SK-N-SH treated with all-trans-retinoic acid at 6 μM for 48 hours (cell line): ENCODE measurements around the gene C3orf49.
A peak's percentile ranks its signal among the peaks of the same experiment; 100 is the strongest.

Experiments used
- ATAC-seq: fragments of 200-7000 bp; cut with Tn5 transposase; 3 replicates; pipeline ENCODE4 v1.9.1; 2020; ENCODE audit warnings: mild to moderate bottlenecking, moderate library complexity
- ARNTL ChIP-seq: fragments of 450-650 bp; formaldehyde crosslinking; IDR thresholded peaks from 2 replicates; pipeline ENCODE4 v1.5.0; 2020; ENCODE audit warnings: low read depth, mild to moderate bottlenecking, moderate library complexity, borderline replicate concordance
- BACH2 ChIP-seq: fragments of 250-450 bp; sonication (Bioruptor Pico); IDR thresholded peaks from 2 replicates; pipeline ENCODE4 v1.9.0; 2021; ENCODE audit warnings: mild to moderate bottlenecking, borderline replicate concordance
- ESRRG ChIP-seq: fragments of 250-450 bp; sonication (Bioruptor Pico); IDR thresholded peaks from 2 replicates; pipeline ENCODE4 v1.6.1; 2021; ENCODE audit warnings: mild to moderate bottlenecking
- GLIS3 ChIP-seq: fragments of 250-450 bp; sonication (Bioruptor Pico); IDR thresholded peaks from 2 replicates; pipeline ENCODE4 v1.5.0; 2020; ENCODE audit warnings: mild to moderate bottlenecking, moderate library complexity
- ISL1 ChIP-seq: fragments of 250-450 bp; sonication (Bioruptor Pico); IDR thresholded peaks from 2 replicates; pipeline ENCODE4 v2.1.2; 2022; ENCODE audit warnings: mild to moderate bottlenecking, moderate library complexity
- OSR1 ChIP-seq: fragments of 250-450 bp; sonication (Bioruptor Pico); IDR thresholded peaks from 2 replicates; pipeline ENCODE4 v1.8.0; 2022; ENCODE audit warnings: moderate library complexity, mild to moderate bottlenecking, inconsistent platforms
- RARB ChIP-seq: fragments of 250-450 bp; sonication (Bioruptor Pico); IDR thresholded peaks from 2 replicates; pipeline ENCODE4 v1.8.0; 2021; ENCODE audit warnings: mild to moderate bottlenecking, moderate library complexity
- SNAI2 ChIP-seq: fragments of 250-450 bp; sonication (Bioruptor Pico); IDR thresholded peaks from 2 replicates; pipeline ENCODE4 v1.5.0; 2020; ENCODE audit warnings: mild to moderate bottlenecking, moderate library complexity
- TCF4 ChIP-seq: fragments of 250-450 bp; sonication (Bioruptor Pico); IDR thresholded peaks from 2 replicates; pipeline ENCODE4 v1.8.0; 2021; ENCODE audit warnings: mild to moderate bottlenecking, moderate library complexity, borderline replicate concordance
- TOX ChIP-seq: fragments of 250-450 bp; sonication (Bioruptor Pico); IDR thresholded peaks from 2 replicates; pipeline ENCODE4 v1.8.0; 2021; ENCODE audit warnings: mild to moderate bottlenecking, moderate library complexity, borderline replicate concordance
- ZC3H10 ChIP-seq: fragments of 250-450 bp; sonication (Bioruptor Pico); IDR thresholded peaks from 2 replicates; pipeline ENCODE4 v1.5.1; 2021; ENCODE audit warnings: mild to moderate bottlenecking, moderate library complexity
- ZFP3 ChIP-seq: fragments of 250-450 bp; sonication (Bioruptor Pico); IDR thresholded peaks from 2 replicates; pipeline ENCODE4 v1.5.0; 2020; ENCODE audit warnings: mild to moderate bottlenecking, moderate library complexity
- ZFP30 ChIP-seq: fragments of 450-650 bp; formaldehyde crosslinking; IDR thresholded peaks from 2 replicates; pipeline ENCODE4 v1.5.0; 2022; ENCODE audit warnings: mild to moderate bottlenecking, moderate library complexity
- ZNF565 ChIP-seq: fragments of 450-650 bp; formaldehyde crosslinking; conservative IDR thresholded peaks from 2 replicates; pipeline ENCODE4 v1.5.0; 2020; ENCODE audit warnings: low read depth, mild to moderate bottlenecking, moderate library complexity
- ZNF70 ChIP-seq: fragments of 450-650 bp; formaldehyde crosslinking; IDR thresholded peaks from 2 replicates; pipeline ENCODE4 v1.5.0; 2020; ENCODE audit warnings: mild to moderate bottlenecking, moderate library complexity
- ZNF8 ChIP-seq: fragments of 450-650 bp; formaldehyde crosslinking; IDR thresholded peaks from 2 replicates; pipeline ENCODE4 v1.5.0; 2020; ENCODE audit warnings: mild to moderate bottlenecking, moderate library complexity
- TF ChIP-seq, protein P1 (sequence below): fragments of 250-450 bp; sonication (Bioruptor Pico); IDR thresholded peaks from 2 replicates; pipeline ENCODE4 v1.5.0; 2020; ENCODE audit warnings: mild to moderate bottlenecking, moderate library complexity
- TF ChIP-seq, protein P2 (sequence below): fragments of 250-450 bp; sonication (Bioruptor Pico); IDR thresholded peaks from 2 replicates; pipeline ENCODE4 v1.8.0; 2020; ENCODE audit warnings: mild to moderate bottlenecking, moderate library complexity, borderline replicate concordance
- TF ChIP-seq, protein P3 (sequence below): fragments of 250-450 bp; sonication (Bioruptor Pico); IDR thresholded peaks from 2 replicates; pipeline ENCODE4 v1.5.1; 2020; ENCODE audit warnings: low read depth, mild to moderate bottlenecking, moderate library complexity
- TF ChIP-seq, protein P4 (sequence below): fragments of 250-450 bp; sonication (Bioruptor Pico); IDR thresholded peaks from 2 replicates; pipeline ENCODE4 v1.8.0; 2021; ENCODE audit warnings: low read depth, mild to moderate bottlenecking, moderate library complexity, borderline replicate concordance
- TF ChIP-seq, protein P5 (sequence below): fragments of 250-450 bp; sonication (Bioruptor Pico); IDR thresholded peaks from 2 replicates; pipeline ENCODE4 v1.5.1; 2021; ENCODE audit warnings: mild to moderate bottlenecking, moderate library complexity

C3orf49 gene

DNA sequence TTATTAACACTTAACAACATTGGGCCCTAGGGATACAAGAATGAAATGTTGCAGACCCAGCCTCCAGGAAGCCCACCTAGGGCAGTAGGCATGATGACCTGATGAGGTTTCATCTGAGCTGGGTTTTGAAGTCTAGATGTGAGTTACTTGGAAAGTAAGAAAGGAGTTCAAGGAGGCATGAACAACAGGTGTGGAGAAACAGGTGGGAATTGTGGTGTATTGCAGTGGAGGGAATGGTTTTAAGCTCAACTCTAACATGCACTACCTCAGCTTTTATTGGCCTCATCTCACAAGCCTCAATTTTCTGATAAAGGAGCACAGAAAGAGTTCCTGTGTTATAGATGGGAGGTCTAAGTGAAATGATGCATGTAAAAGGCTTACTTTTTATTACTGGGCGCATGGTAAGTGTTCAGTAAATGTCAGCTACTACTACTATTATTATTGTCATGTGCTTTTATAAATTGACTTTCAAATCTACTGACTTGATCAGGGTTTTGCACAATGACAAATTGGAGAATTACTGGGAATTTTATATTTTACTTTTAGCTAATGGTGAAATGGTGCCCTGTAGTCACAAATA is 73.8 kb downstream of the C3orf49 start (continued):
- TF ChIP-seq, protein P1, sequence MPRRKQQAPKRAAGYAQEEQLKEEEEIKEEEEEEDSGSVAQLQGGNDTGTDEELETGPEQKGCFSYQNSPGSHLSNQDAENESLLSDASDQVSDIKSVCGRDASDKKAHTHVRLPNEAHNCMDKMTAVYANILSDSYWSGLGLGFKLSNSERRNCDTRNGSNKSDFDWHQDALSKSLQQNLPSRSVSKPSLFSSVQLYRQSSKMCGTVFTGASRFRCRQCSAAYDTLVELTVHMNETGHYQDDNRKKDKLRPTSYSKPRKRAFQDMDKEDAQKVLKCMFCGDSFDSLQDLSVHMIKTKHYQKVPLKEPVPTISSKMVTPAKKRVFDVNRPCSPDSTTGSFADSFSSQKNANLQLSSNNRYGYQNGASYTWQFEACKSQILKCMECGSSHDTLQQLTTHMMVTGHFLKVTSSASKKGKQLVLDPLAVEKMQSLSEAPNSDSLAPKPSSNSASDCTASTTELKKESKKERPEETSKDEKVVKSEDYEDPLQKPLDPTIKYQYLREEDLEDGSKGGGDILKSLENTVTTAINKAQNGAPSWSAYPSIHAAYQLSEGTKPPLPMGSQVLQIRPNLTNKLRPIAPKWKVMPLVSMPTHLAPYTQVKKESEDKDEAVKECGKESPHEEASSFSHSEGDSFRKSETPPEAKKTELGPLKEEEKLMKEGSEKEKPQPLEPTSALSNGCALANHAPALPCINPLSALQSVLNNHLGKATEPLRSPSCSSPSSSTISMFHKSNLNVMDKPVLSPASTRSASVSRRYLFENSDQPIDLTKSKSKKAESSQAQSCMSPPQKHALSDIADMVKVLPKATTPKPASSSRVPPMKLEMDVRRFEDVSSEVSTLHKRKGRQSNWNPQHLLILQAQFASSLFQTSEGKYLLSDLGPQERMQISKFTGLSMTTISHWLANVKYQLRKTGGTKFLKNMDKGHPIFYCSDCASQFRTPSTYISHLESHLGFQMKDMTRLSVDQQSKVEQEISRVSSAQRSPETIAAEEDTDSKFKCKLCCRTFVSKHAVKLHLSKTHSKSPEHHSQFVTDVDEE: no peak
- TF ChIP-seq ZNF8 (CRISPR knock-in tag): no peak
- TF ChIP-seq, protein P2, sequence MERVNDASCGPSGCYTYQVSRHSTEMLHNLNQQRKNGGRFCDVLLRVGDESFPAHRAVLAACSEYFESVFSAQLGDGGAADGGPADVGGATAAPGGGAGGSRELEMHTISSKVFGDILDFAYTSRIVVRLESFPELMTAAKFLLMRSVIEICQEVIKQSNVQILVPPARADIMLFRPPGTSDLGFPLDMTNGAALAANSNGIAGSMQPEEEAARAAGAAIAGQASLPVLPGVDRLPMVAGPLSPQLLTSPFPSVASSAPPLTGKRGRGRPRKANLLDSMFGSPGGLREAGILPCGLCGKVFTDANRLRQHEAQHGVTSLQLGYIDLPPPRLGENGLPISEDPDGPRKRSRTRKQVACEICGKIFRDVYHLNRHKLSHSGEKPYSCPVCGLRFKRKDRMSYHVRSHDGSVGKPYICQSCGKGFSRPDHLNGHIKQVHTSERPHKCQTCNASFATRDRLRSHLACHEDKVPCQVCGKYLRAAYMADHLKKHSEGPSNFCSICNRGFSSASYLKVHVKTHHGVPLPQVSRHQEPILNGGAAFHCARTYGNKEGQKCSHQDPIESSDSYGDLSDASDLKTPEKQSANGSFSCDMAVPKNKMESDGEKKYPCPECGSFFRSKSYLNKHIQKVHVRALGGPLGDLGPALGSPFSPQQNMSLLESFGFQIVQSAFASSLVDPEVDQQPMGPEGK (CRISPR knock-in tag): no peak
- TF ChIP-seq TOX (CRISPR knock-in tag): no peak

DNA sequence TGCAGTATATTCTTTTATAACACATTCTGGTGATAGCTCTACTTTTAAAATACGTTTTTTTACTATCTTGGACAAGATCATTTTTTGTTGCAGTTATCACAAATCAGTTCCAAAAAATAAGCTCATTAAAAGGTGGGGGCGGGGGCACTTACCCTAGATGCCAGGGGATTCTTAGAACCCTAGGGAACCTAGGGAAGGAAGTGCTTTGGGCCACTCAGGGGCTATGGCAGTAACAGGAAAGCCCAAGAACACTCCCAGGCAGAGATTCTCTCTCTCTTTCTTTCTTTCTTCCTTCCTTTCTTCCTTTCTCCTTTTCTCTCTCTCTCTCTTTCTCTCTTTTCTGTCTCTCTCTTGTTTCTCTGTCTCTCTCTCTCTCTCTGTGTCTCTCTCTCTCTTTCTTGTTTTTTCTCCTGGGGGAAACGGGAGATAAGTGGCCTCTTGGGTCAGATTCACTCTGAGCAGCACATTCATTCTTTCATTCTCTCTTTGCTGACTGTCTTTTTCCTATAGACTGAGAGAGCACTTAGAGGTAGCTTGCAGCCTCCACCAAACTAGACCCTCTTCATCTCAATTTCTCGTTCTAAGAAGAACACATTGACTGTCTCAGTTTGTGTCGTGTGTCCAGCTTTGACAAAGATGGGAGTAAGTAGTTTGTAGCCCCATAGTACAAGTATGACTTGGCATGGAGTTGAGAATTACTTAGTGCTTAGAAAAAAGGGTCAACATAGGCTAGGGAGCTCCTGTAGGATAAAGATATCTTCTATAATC is 76.5 kb downstream of the C3orf49 start:
- no peak for TF ChIP-seq ZC3H10
- no peak for TF ChIP-seq TCF4 (CRISPR knock-in tag)
- TF ChIP-seq, protein P1: no peak
- no peak for TF ChIP-seq TOX (CRISPR knock-in tag)
- TF ChIP-seq ARNTL (CRISPR knock-in tag): no peak
- no peak for TF ChIP-seq ZFP30
- TF ChIP-seq ZNF565 (CRISPR knock-in tag): no peak
- TF ChIP-seq, protein P2 (CRISPR knock-in tag): no peak
- no peak for TF ChIP-seq BACH2
- no peak for TF ChIP-seq GLIS3 (CRISPR knock-in tag)
- TF ChIP-seq OSR1 (CRISPR knock-in tag): no peak
- TF ChIP-seq ISL1 (CRISPR knock-in tag): no peak
- ATAC-seq: no peak

DNA sequence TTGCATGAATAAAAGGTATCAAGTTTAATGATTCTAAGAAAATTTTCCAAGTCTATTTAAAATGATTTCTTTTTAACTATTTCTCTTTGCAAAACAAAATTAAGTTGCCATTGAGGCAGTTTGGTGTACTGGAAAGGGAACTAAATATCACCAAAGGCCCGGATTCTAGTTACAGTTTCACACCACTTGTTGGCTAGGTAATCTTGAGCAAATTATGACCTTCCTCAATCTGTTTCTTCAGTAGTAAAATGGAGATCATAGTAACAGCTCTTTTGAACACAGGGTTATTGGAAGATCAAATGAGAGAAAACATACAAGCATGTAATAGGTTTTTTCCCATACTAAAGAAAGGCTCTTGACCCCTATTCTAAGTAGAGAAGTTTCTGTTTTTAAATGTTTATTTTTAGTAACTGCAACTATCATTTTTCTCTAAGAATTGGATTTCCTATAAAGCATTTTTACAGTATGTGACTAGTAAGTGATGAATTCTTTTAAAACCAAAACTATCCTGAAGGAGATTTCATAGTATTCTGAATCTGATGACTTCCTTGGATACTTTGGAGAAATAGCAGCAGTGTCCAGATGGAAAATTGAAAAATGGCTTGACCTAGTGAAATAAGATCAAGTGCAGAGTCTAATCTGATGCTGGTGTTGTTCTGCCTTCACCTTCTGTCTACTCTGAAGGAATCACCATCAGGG is 77.4 kb downstream of the C3orf49 start:
- peak; percentile 33 for ATAC-seq
- TF ChIP-seq SNAI2 (CRISPR knock-in tag): no peak
- TF ChIP-seq ARNTL (CRISPR knock-in tag): no peak
- no peak for TF ChIP-seq OSR1 (CRISPR knock-in tag)
- TF ChIP-seq ISL1 (CRISPR knock-in tag): no peak
- TF ChIP-seq ZNF8 (CRISPR knock-in tag): no peak
- no peak for TF ChIP-seq GLIS3 (CRISPR knock-in tag)
- TF ChIP-seq ZFP3 (CRISPR knock-in tag): no peak
- TF ChIP-seq ESRRG (CRISPR knock-in tag): no peak
- TF ChIP-seq ZC3H10: no peak
- TF ChIP-seq, protein P3, sequence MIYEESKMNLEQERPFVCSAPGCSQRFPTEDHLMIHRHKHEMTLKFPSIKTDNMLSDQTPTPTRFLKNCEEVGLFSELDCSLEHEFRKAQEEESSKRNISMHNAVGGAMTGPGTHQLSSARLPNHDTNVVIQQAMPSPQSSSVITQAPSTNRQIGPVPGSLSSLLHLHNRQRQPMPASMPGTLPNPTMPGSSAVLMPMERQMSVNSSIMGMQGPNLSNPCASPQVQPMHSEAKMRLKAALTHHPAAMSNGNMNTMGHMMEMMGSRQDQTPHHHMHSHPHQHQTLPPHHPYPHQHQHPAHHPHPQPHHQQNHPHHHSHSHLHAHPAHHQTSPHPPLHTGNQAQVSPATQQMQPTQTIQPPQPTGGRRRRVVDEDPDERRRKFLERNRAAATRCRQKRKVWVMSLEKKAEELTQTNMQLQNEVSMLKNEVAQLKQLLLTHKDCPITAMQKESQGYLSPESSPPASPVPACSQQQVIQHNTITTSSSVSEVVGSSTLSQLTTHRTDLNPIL (CRISPR knock-in tag): no peak
- TF ChIP-seq BACH2: no peak
- no peak for TF ChIP-seq ZNF70
- no peak for TF ChIP-seq RARB (CRISPR knock-in tag)
- TF ChIP-seq, protein P4, sequence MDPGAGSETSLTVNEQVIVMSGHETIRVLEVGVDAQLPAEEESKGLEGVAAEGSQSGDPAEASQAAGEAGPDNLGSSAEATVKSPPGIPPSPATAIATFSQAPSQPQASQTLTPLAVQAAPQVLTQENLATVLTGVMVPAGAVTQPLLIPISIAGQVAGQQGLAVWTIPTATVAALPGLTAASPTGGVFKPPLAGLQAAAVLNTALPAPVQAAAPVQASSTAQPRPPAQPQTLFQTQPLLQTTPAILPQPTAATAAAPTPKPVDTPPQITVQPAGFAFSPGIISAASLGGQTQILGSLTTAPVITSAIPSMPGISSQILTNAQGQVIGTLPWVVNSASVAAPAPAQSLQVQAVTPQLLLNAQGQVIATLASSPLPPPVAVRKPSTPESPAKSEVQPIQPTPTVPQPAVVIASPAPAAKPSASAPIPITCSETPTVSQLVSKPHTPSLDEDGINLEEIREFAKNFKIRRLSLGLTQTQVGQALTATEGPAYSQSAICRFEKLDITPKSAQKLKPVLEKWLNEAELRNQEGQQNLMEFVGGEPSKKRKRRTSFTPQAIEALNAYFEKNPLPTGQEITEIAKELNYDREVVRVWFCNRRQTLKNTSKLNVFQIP: no peak
- TF ChIP-seq, protein P5, sequence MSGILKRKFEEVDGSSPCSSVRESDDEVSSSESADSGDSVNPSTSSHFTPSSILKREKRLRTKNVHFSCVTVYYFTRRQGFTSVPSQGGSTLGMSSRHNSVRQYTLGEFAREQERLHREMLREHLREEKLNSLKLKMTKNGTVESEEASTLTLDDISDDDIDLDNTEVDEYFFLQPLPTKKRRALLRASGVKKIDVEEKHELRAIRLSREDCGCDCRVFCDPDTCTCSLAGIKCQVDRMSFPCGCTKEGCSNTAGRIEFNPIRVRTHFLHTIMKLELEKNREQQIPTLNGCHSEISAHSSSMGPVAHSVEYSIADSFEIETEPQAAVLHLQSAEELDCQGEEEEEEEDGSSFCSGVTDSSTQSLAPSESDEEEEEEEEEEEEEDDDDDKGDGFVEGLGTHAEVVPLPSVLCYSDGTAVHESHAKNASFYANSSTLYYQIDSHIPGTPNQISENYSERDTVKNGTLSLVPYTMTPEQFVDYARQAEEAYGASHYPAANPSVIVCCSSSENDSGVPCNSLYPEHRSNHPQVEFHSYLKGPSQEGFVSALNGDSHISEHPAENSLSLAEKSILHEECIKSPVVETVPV (CRISPR knock-in tag): no peak
- TF ChIP-seq ZNF565 (CRISPR knock-in tag): no peak
- no peak for TF ChIP-seq TCF4 (CRISPR knock-in tag)
